Hindlimb muscle (tissue), 1 donor: ENCODE measurements around the gene CRYM. TPM values are rescaled to one million over a fixed set of nuclear protein-coding genes. Genes with fewer than 3 reads are reported as not detected.
"Not testable (repeated sequence)": the region's sequence is repeated elsewhere in the genome, so short reads cannot be mapped to it uniquely, and the experiment has no call there.

ENCODE experiments used
- DNase-seq: peaks from one replicate; pipeline ENCODE4 v3.0.0-alpha.2; 2013
- polyA plus RNA-seq: library from polyadenylated mRNA; unstranded; fragments of 120-200 nt; gene quantifications from one replicate; pipeline ENCODE4 v1.2.1, GENCODE V29; 2013; ENCODE audit not compliant: insufficient read length

Gene CRYM
- polyA plus RNA-seq, 1 donor, result not detected

DNA sequence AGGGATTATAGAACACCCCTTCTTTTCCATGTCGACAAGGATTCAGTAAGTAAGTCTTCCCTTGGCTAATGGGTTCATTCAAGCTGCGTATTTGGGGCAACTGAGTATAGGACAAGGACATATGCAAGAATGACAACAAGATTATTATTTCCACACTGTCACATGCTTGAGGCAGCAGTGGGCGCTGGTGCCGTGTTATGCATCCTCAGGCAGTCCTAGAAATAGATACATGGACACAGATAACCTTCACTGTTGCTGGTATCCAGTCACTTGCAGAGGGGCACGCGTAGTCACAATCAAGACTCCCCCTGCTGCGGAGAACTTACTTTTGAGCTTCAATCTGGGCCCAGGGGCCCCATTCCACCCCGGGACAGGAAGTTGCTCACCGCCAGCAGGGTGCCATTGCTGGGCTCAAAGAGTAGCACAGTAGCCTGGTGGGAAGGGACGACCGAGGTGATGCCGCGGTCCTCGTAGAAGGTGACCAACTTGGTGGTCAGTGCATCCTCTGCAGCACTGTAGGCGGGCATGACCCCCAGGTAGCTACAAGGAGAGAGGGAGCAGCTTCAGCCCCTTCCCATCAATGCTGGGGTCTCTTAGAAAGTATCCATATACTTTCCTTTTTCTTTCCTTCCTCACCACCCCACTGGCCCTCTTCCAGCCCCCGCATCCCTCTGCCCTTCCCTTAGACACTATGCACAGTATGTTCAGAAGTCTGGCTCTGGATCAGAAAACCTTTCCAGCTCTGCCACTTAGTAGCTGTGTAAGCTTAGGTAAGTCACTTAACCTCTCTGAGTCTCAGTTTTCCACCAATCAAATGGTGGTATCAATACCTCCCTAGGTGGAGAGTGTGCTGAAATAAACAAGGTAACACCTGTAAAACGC lies 804 bp downstream of the CRYM start:
- DNase-seq, result no peak

DNA sequence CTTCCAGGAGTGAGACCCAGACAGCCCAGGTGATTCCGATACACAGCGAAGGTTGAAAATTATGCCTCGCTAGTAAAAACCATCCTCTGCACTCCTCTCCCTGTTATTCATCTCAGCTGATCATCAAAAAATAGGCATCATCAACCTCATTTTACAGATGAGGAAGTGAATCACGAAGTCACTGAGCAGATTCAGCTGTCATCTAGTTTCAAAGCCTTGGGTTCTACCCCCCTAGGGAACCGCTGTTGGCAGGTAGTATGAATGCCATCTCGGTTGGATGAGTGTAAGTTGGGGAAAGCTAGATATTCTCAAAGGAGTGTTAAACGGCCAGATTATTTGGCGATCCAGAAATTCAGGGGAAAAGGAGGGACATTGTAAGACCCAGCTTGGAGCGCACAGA lies 2.0 kb downstream of the CRYM start:
- no peak for DNase-seq

DNA sequence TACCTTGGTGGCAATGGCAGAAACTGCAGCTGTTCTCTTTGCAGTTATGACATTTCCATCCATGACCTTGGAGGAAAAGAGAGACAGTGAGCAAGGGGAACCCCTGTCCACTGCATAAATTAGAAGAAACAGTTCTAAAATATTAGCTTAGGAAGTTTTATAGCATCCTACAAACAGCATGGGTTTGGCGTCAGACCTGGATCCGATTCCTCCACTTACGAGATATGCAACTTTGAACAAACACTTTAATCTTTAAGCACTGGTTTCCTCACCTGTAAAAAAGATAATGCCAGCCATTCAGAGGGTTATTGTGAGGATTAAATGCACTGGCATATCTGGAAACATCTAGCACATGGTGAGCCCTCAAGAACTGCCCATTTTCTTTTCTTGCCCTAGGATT lies 2.6 kb downstream of the CRYM start:
- DNase-seq, result no peak

DNA sequence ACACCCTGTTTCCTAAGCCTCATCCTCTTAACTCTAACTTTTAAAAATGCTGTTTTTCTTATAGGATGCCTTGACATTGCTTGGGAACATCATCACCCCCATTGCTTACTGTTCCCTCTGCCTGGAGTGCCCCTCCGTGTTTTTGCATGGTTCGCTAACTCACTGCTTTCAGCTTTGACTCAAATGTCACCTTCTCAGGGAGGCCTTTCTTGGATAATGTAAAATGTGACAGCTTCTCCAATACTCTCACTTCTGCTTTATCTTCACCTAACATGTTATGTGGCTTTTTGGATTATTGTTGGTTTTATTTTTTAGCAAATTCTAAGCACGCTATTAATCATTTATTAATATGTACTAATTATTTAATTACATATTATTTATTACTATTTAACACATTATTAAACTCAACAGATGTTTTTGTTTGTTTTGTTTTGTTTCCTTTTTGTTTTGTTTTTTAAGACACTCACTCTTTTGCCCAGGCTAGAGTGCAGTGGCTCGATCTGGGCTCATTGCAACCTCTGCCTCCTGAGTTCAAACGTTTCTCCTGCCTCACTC lies 3.8 kb downstream of the CRYM start:
- no peak for DNase-seq

DNA sequence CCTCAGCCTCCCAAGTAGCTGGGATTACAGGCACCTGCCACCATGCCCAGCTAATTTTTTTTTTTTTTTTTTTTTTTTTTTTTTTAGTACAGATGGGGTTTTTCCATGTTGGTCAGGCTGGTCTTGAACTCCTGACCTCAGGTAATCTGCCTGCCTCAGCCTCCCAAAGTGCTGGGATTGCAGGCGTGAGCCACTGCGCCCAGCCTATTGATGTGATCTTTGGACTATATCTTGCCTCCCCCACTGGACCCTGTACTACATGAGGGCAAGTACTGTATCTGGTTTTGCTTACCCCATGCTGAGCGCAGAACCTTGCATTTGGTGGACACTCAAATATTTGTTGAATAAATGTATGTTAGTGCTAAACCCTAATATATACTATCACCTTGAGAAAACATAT lies 5.3 kb downstream of the CRYM start:
- not testable (repeated sequence) for DNase-seq

DNA sequence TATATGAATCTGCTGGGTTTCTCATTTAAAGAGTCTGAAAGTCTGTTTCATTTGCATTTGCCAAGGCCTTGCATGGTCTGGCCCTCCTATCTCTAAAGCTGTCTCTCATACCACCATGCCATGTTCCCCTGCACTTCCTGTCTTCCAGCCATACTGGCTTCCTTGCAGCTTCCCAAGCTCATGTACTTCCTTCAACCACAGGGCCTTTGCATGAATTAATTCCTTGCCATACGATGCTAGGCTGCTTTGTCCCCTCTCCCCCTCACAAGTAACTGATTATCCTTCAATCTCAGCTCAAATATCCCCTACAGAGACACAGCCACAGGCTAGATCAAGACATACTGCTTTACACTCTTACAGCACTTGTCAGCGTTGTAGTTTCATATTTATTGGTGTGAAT lies 5.8 kb downstream of the CRYM start:
- DNase-seq, result no peak

DNA sequence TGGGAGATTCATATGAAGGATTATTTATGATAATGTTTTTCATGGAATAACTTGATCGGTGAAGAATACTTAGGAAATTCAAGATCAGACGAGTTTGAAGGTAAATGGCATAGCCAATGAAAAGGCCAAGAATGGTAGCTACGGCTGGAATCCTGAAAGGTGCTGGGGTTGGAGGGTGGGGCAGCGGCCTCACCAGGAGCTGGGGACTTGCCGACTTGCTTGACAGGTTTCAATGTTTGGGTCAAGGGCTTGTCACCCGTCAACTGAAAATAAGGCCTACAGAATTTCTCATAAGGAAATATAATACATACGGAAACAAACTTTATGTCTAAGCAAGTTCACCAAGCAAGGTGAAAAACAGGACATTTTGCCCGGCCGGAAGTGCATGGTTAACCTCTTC lies 9.9 kb downstream of the CRYM start:
- DNase-seq, result no peak

DNA sequence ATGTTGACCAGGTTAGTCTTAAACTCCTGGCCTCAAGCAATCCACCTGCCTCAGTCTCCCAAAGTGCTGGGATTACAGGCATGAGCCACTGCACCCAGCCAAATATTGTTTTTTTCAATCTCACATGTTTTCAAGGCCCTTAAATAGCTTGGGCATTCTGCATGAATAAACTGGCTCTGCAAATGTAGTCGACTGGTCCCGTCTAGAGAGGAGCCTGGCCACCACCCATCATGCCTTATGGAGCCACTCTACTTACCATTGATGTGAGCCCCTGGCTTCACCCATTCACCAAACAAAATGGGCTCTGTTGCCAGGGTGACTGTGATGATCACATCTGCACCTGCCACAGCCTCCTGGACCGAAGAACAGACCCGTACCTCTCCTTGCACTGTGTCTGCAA lies 10.8 kb downstream of the CRYM start:
- DNase-seq, result no peak

DNA sequence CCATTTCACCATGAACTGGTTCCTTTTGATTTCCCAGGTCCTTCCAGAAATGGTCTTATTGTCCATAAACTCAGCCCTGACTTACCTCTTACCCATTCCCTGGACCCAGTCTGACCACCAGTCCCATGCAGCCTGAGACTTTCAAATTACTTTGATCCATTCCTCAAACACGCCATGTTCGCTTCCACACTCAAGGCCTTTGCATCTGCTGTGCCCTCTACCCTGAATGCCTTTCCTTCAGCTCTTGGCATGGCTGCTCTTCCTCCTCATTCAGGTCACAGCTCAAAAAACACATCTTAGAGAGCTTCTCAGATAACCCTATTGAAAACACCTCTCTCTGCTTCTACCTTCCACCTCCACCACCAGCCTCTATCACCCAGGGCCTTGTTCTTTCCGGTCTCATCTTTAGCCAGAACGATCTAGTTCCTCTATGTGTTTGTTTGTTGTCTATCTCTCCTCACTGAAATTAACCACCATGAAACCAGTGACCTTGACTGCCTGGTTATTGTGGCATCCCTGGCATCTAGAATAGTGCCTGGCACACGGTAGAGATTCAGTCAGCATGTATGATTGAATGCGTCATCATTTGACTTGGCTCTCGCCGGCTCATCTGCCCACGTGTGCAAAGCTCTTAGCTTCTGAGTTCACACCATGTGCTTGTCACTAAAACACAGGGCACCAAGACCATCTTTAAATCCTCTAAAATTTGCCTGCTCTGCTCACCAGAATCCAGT lies 12.8 kb downstream of the CRYM start:
- no peak for DNase-seq

DNA sequence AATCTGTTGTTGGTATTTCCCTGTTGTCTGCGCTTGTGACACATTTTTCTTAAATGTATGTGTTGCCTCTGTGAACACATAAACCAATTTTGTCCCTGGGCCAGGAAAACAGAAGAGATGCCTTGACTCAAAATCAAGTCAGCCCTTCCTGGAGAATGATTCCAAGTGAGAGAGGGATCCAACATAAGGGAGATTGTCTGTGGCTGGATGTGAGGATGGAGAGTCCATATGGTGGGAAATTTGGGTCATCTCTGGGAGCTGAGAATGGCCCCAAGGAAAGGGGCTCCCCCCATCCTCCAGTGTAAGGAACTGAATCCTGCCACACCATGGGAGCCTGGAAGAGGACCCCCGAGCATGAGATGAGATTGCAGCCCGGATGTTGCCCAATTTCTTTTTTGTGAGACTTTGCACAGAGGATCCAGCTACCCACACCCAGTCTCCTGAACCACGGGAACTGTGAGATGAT lies 13.5 kb downstream of the CRYM start:
- no peak for DNase-seq

DNA sequence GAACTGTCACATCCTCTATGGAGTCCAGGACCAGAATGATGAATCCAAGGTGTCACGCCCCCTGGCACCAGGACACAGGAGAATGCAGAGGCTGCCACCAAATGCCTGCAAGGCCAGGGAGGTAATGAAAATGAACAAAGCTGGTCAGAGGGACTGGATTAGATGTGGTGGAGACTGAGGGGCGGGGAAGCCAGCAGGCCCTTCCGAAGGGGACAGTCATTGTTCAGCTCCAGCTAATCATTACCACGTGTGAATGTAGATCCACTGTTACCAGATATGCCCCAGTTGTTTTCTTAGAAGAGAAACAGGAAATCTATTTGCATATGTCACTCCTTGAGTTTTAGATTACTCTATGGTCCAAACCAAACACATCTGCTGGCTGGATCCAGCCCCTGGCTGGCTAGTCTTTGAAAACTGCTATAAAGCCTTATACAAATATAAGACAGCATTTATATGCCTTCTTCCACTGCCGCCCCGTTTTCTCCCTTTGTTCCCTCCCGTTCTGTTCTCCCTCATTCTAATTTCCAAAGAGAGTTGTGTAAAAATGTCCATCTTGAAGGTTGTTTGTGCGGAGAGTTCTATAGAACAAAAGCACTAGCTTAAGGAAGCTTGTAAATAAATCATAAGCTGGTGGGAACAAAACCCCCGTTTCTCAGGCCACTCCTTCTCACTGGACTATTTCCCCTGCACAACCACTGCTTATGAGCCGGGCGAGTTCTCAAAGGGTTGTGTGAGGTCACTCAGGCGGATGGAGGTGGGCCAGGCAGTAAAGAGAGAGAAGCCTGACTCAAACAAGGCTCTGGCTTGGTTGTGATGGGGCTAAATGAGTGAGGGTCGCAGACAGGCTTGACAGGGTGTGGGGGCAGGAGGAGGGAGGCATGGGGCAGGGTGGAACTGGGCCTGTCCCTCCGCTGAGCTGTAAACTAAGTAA lies 14.2 kb downstream of the CRYM start:
- peak; percentile 32 for DNase-seq

DNA sequence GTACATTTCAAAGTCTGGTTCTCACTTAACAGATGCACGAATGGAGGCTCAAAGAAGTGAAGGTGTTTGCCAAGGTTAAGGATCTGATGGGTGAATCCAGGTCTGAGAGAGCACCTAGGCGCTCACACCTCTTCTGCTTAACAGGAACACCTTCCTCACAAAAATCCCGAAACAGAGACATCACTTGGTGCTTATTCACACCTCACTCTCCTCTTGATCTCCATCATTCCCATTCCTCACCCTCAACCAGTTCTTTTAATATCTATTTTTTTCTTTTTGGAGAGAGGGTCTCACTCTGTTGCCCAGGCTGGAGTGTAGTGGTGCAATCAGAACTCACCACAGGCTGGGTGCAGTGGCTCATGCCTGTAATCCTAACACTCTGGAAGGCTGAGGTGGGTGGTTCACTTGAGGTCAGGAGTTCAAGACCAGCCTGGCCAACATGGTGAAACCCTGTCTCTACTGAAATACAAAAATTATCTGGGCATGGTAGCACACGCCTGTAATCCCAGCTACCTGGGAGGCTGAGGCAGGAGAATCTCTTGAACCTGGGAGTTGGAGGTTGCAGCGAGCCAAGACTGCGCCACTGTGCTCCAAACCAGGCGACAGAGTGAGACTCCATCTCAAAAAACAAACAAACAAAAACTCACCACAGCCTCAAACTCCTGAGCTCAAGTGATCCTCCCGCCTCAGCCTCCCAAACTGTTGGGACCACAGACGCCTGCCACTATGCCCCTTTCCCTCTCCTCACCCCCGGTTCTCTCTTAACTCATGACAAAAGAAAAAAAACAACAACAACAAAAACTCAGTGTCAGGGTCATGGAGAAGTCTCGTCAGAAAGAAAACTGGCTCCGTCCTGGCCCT lies 15.1 kb downstream of the CRYM start:
- DNase-seq, result no peak

DNA sequence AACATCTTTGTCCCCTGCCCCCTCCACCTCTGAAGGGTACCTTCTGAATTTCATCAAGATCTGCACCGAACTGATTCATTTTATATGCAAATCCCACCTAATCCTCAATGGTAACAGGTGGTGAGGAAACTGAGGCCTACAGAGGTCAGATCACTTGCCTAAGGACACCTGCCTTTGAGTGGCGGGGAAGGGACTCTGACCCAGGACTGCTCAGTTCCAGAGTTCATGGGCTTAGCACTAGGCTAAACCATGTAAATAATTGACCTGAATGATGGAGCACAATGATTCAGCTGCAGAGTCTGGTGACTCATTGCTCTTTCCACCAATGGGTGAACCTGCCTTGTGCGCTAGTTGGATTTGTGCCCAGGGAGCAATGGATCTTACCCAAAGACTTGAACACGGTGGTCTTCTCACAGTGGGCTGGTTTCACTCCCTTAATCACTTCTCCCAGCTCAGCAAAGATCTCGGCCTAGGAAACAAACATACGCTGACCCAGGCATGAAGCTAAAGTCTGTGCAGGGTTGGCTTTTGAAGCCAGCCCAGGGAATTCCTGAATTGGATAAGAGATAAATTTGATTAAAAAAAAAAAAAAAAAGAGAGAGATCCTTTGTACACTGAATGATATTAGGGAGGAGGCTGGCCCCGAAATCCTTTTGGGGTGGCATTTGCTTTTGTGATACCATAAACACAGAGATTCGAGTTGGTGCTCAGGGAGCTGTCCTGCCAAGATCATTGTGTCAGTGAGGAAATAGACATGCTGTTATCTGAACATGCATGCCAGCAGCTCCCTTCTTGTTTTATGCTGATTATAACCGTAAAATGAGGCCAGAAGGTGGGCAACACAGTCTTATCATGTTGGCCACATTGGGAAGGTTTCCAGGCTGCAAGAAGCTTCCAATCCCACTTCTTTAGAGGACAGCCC lies 17.0 kb downstream of the CRYM start:
- DNase-seq, result no peak

DNA sequence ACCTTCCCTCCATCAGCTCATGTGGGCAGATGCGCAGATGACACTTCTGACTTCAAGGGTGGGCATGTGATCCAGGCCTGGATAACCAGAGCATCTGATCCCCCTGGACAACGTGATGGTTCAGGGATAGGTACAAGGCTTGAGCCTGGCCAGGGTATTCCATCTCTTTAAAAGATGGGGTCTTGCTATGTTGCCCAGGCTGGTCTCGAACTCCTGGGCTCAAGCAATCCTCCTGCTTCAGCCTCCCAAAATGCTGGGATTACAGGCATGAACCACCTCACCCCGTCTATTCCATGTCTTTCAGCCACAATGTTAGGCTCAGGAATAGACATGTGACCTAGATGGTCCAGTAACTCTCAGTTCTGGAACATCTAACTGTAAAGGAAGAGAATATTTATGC lies 20.8 kb downstream of the CRYM start:
- no peak for DNase-seq

DNA sequence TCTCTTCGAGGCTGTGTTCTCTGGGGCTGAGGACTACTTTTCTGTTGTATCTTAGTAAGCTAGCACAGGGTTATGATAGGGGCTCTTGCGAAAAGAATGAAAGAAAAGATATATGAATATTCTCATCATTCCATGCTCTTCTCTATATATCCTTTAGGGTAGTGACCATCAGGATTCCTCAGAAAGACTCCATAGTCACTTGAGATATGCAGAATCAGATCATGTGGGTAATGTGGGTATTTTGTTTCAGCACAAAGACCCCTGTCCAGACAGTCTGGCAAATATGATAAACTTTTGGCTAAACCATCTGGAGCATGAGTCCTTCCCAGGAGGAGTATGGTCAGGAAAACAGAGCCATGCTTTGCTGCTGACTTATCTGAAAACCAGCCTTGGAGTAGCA lies 21.5 kb downstream of the CRYM start:
- DNase-seq, result no peak

DNA sequence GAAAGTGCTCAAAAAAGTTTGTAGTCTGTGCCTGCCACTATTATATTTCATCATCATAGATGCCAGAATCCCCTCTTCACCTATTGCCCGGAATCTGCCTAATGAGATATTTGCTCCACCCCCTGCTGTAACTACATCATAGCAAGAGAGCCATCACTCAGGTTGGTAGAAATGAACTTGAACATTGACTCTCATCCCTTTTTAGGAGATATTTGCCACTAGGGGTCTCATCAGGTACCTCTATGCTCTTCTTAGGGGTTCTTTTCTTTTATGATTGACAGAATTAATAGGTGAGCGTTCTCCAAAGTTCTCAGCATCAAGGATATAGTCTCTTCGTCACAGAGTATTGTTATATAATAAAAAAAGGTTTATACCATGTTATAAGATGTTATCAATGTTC lies 24.6 kb downstream of the CRYM start:
- DNase-seq, result no peak

DNA sequence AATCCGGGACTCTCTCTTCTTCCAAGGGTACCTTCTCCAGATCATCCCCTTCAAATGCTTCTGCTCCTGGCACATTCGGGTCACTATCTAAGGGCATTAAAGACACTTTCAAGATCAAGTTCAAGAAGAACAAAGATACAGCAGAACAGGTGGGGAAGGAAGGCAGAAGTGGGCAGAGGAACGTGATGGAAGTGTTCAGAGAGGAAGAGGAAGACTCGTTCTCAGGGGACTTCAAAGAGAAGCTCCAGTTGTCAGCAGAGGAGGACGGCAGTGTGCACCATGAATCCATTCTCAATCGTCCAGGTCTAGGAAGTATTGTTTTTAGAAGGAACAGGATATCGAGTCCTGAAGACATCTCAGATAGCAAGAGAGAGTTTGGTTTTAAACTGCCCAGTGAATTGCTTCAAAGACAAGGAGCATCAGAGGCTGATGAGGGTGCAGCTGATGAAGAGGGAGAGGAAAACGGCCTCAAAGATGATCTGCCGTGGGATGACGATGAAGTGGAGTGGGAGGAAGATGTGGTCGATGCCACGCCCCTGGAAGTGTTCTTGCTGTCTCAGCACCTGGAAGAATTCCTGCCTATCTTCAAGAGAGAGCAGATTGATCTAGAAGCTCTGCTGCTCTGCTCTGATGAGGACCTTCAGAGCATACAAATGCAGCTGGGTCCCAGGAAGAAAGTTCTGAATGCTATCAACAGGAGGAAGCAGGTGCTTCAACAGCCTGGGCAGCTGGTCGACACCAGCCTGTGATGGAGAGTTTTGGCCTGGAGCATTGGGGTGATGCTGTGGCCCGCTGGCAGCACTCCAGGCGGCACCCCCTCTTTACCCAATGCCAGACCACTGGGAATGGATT lies 27.8 kb downstream of the CRYM start:
- DNase-seq, result no peak

DNA sequence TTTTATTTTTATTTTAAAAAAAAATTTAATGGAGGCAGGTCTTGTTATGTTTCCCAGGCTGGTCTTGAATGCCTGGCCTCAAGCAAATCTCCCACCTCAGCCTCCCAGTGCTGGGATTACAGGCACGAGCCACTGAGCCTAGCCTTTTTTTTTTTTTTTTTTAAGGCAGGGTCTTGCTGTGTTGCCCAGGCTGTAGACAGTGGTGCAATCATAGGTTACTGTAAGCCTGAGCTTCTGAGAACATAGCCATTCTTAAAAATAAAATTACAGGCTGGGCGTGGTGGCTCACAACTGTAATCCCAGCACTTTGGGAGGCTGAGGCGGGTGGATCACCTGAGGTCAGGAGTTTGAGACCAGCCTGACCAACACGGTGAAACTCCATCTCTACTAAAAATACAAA lies 29.9 kb downstream of the CRYM start:
- not testable (repeated sequence) for DNase-seq

DNA sequence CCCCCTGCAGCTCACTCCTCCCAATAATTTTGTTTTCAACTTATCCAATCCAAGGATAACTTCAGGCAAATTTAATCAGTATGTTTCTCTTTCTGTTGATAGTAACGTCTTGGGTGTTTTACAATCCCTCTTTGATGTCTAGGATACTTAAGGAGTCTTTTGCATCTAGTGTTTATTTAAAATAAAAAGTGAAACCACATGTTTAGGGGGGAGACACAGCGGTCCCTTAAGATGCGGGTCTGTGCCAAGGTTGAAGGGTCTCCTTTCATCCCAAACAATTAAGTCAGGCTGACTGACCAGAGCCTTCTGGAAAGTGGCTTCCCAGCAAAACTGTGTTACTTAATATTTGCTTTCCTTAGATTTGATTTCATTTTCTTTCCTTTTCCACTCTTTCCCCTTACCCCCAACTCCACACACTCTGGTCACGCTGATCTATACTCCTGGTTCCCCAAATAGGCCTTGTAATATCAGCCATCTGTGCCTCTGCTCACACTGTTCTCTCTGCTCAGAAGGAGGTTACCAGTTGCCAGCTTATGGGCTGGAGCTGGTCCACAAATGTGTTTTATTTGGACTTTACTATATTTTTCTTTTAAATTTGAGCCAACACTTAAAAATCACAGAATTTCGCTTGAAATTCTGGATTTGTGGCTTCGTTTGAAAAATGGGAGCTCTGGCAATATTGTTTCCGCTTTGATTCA lies 33.4 kb downstream of the CRYM start:
- DNase-seq, result no peak
